Dendritic cell treated with granulocyte-macrophage colony-stimulating factor and Interleukin-4, amounts not matched to agents 40 ng/mL and 50 ng/mL, for 4 days (primary cell): Measurements from ENCODE around the gene LRRC75A.
A peak's percentile ranks its signal among the peaks of the same experiment; 100 is the strongest.
"Not testable (repeated sequence)": the region's sequence is repeated elsewhere in the genome, so short reads cannot be mapped to it uniquely, and the experiment has no call there.

Experiments used
- H3K27ac Mint-ChIP-seq: one replicate; pipeline ENCODE4 v1.8.0; 2022; ENCODE audit warnings: mild to moderate bottlenecking, mixed read lengths
- H3K27me3 Mint-ChIP-seq: one replicate; pipeline ENCODE4 v1.8.0; 2022; ENCODE audit warnings: mild to moderate bottlenecking, mixed read lengths
- H3K36me3 Mint-ChIP-seq: one replicate; pipeline ENCODE4 v1.8.0; 2022; ENCODE audit warnings: low read depth, mixed read lengths
- H3K4me1 Mint-ChIP-seq: one replicate; pipeline ENCODE4 v1.8.0; 2022; ENCODE audit warnings: low read depth, mixed read lengths
- H3K4me3 Mint-ChIP-seq: one replicate; pipeline ENCODE4 v1.8.0; 2022; ENCODE audit warnings: mild to moderate bottlenecking, moderate library complexity, mixed read lengths
- H3K9me3 Mint-ChIP-seq: one replicate; pipeline ENCODE4 v1.8.0; 2022; ENCODE audit warnings: mixed read lengths
- intact Hi-C: fragments of 100-400 bp; cut with micrococcal nuclease; formaldehyde crosslinking; loops from one replicate; pipeline ENCODE4 v1.15.0; 2022

LRRC75A gene

GRCh38 chr17:16444258-16444886 is 47.6 kb downstream of the LRRC75A start:
- Mint-ChIP-seq H3K27ac (peak overlapping the region; percentile 51), H3K9me3 (no peaks in the 10 kb centered on the region), H3K36me3 (peaks cover 97% of the 10 kb centered on the region), H3K4me3 (no peak overlapping the region), H3K27me3 (no peaks in the 10 kb centered on the region), H3K4me1 (peaks cover 57% of the 10 kb centered on the region)
- intact Hi-C loops: no loop called here

- Mint-ChIP-seq H3K36me3 (peaks cover 99% of the 10 kb centered on the region), H3K9me3 (no peaks in the 10 kb centered on the region), H3K27ac (peak overlapping the region; percentile 51), H3K4me3 (no peak overlapping the region), H3K27me3 (no peaks in the 10 kb centered on the region), H3K4me1 (peaks cover 57% of the 10 kb centered on the region)
- intact Hi-C loops: no loop called here
These were observed 48.3 kb downstream of the LRRC75A start for GRCh38 chr17:16443511-16444257.

- Mint-ChIP-seq H3K4me3 (no peak overlapping the region), H3K27me3 (no peaks in the 10 kb centered on the region), H3K4me1 (peaks cover 63% of the 10 kb centered on the region), H3K36me3 (peaks cover 92% of the 10 kb centered on the region), H3K27ac (peak overlapping the region; percentile 56), H3K9me3 (no peaks in the 10 kb centered on the region)
- intact Hi-C loops: no loop called here
These were observed 49.1 kb downstream of the LRRC75A start for GRCh38 chr17:16442594-16443510.

- peaks cover 89% of the 10 kb centered on the region for H3K36me3 Mint-ChIP-seq
- intact Hi-C loops: no loop called here
- H3K27me3 Mint-ChIP-seq: no peaks in the 10 kb centered on the region
- H3K27ac Mint-ChIP-seq: peak overlapping the region; percentile 56
- H3K4me3 Mint-ChIP-seq: no peak overlapping the region
- H3K4me1 Mint-ChIP-seq: peaks cover 62% of the 10 kb centered on the region
- no peaks in the 10 kb centered on the region for H3K9me3 Mint-ChIP-seq
These were observed 49.9 kb downstream of the LRRC75A start for GRCh38 chr17:16442141-16442540.

GRCh38 chr17:16440901-16441629 is 50.9 kb downstream of the LRRC75A start:
- Mint-ChIP-seq H3K4me1 (peaks cover 66% of the 10 kb centered on the region), H3K9me3 (no peaks in the 10 kb centered on the region), H3K4me3 (no peak overlapping the region), H3K36me3 (peaks cover 89% of the 10 kb centered on the region), H3K27ac (no peak overlapping the region), H3K27me3 (no peaks in the 10 kb centered on the region)
- intact Hi-C loops: no loop called here

GRCh38 chr17:16440354-16440753 is 51.6 kb downstream of the LRRC75A start:
- Mint-ChIP-seq H3K4me1 (peaks cover 72% of the 10 kb centered on the region), H3K27ac (peak overlapping the region; percentile 35), H3K36me3 (peaks cover 89% of the 10 kb centered on the region), H3K4me3 (peak overlapping the region; percentile 96)
- intact Hi-C loops, H3K27me3 Mint-ChIP-seq, H3K9me3 Mint-ChIP-seq: not testable (repeated sequence)

GRCh38 chr17:16439811-16440351 is 52.1 kb downstream of the LRRC75A start:
- Mint-ChIP-seq H3K27ac (peak overlapping the region; percentile 81), H3K36me3 (peaks cover 89% of the 10 kb centered on the region), H3K27me3 (no peaks in the 10 kb centered on the region), H3K4me1 (peaks cover 76% of the 10 kb centered on the region), H3K4me3 (peak overlapping the region; percentile 96), H3K9me3 (no peaks in the 10 kb centered on the region)
- intact Hi-C loops: loop anchor here (2.0 to 5.0 kb wide), 2 partner anchors 23 to 58 kb away; partner anchors contain the start of gene UBB

- intact Hi-C loops: loop anchor here (2.0 to 5.0 kb wide), 2 partner anchors 23 to 57 kb away; partner anchors contain the start of gene UBB
- Mint-ChIP-seq H3K4me1 (peaks cover 75% of the 10 kb centered on the region), H3K9me3 (no peaks in the 10 kb centered on the region), H3K4me3 (peak overlapping the region; percentile 96), H3K36me3 (peaks cover 89% of the 10 kb centered on the region), H3K27ac (peak overlapping the region; percentile 81), H3K27me3 (no peaks in the 10 kb centered on the region)
These were observed 52.6 kb downstream of the LRRC75A start for GRCh38 chr17:16439303-16439791.

GRCh38 chr17:16438557-16439302 is 53.3 kb downstream of the LRRC75A start:
- Mint-ChIP-seq H3K4me3 (peak overlapping the region; percentile 96), H3K36me3 (peaks cover 89% of the 10 kb centered on the region), H3K4me1 (peaks cover 69% of the 10 kb centered on the region), H3K27me3 (no peaks in the 10 kb centered on the region), H3K27ac (peak overlapping the region; percentile 81), H3K9me3 (no peaks in the 10 kb centered on the region)
- intact Hi-C loops: loop anchor here (2.0 to 5.0 kb wide), 2 partner anchors 22 to 56 kb away; partner anchors contain the start of gene UBB

GRCh38 chr17:16438173-16438556 is 53.8 kb downstream of the LRRC75A start:
- peaks cover 89% of the 10 kb centered on the region for H3K36me3 Mint-ChIP-seq
- no peaks in the 10 kb centered on the region for H3K27me3 Mint-ChIP-seq
- H3K4me1 Mint-ChIP-seq: peaks cover 63% of the 10 kb centered on the region
- peak overlapping the region; percentile 81 for H3K27ac Mint-ChIP-seq
- intact Hi-C loops: loop anchor here (2.0 to 5.0 kb wide), 2 partner anchors 21 to 56 kb away; partner anchors contain the start of gene UBB
- H3K9me3 Mint-ChIP-seq: no peaks in the 10 kb centered on the region
- peak overlapping the region; percentile 96 for H3K4me3 Mint-ChIP-seq

- Mint-ChIP-seq H3K4me3 (no peak overlapping the region), H3K27ac (peak overlapping the region; percentile 81), H3K27me3 (no peaks in the 10 kb centered on the region), H3K4me1 (peaks cover 52% of the 10 kb centered on the region), H3K9me3 (no peaks in the 10 kb centered on the region), H3K36me3 (peaks cover 89% of the 10 kb centered on the region)
- intact Hi-C loops: loop anchor here (5.0 kb wide), 1 partner anchor 55 kb away; the partner anchor contains the start of gene UBB
These were observed 54.9 kb downstream of the LRRC75A start for GRCh38 chr17:16437083-16437482.
